GF-D8 (cell line): Measurements from ENCODE around the gene EFR3B.
"Not testable (repeated sequence)": the region's sequence is repeated elsewhere in the genome, so short reads cannot be mapped to it uniquely, and the experiment has no call there.

Source experiments
- DNase-seq: peaks from one replicate; lab custom pipeline; 2025; lab: John Stamatoyannopoulos, UW

Gene EFR3B

DNA sequence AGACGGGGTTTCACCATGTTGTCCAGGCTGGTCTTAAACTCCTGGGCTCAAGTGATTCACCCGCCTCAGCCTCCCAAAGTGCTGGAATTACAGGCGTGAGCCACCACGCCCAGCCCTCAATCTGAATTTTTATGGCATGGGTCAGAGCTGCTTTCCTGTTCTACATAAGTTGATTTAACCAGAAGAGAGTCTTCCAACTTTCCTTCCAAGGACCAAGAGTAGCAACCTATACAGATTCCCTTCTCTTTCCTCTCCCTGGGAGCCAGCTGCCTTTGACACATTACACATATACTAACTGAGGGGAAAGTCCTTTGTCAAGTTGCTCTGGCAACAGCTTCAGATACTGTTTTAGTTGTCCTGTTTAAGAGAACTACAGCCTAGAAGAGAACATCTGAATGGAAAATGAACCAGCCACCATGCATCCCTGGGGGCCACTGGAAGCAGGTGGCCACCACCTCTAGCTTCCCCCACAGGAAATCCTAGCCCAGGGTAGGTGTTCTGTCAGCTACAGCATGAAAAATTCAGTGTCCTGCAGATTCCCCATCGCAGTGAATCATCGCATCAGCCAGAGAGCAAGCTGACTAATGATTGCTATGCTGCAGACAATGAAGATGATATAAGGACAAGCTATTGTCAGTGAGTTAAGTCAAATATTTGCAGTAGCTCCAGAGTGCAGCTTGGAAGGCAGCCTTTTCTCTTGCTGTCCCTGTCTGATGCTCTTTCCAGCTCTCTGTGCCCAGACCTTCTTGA lies 63.6 kb downstream of the EFR3B start:
- no peak for DNase-seq

- no peak for DNase-seq
Observed at GRCh38 chr2:25109822-25110221, 67.9 kb downstream of the EFR3B start.

DNA sequence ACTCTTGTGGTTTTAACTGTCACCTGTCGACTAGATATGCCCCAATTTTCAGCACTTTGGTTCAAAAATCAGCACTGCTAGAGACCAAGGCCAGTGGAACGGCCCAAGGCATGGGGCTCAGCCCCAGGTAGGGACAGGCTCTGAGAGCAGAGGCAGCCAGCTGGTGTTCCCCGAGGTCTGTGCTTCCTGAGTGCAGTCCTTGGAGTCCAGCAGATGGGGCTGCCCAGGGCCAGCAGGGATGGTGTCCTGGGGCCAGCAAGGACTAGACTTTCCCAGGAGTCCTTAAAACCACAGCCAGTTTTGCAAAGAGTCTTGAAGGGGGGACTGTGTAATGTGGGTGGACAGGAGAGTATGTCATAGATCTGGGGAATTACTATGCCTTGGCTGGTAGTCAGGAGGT lies 70.2 kb downstream of the EFR3B start:
- DNase-seq, result no peak

- DNase-seq, result no peak
Observed at GRCh38 chr2:25115249-25115883, 73.5 kb downstream of the EFR3B start.

- DNase-seq, result no peak
Observed at GRCh38 chr2:25115902-25116301, 74.0 kb downstream of the EFR3B start.

DNA sequence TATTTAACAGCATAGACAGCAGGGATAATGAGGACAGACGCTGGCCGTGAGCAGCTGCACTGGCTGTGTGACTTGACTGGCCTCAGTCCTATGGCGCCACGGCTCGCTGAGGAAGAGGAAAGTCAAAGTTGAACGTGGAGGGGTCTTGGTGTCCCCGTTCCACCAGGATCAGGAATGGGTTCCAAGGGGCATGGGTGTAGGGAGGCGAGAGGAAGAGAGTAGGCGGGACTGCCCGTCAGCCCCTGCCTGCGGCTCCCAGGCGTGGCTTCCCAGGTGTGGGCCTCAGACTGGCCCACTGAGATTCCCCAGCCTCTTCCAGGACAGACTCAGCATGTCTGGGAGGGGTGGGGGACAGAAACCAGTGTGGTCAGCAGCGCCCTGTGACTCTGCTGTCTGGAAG lies 75.1 kb downstream of the EFR3B start:
- DNase-seq, result no peak

- no peak for DNase-seq
Observed at GRCh38 chr2:25119263-25119662, 77.4 kb downstream of the EFR3B start.

DNA sequence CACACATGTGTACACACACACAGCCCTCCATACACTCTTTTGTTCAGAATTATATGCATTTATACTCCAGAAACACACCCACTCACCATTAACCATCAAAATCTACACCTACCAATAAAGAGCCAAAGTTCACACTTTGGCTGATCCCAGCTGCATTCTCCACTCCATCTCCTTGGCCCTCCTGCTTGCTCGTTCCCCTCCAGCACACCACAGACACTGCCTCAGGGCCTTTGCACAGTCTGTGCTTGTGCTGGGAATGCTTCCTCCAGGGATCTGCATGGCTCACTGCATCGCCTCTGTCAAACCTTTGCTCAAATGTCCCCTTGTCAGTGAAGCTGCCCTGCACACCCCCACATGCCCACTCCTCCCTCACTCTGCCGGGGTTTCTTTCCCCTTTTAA lies 80.5 kb downstream of the EFR3B start:
- DNase-seq, result no peak

- DNase-seq, result no peak
Observed at GRCh38 chr2:25123682-25124081, 81.8 kb downstream of the EFR3B start.

DNA sequence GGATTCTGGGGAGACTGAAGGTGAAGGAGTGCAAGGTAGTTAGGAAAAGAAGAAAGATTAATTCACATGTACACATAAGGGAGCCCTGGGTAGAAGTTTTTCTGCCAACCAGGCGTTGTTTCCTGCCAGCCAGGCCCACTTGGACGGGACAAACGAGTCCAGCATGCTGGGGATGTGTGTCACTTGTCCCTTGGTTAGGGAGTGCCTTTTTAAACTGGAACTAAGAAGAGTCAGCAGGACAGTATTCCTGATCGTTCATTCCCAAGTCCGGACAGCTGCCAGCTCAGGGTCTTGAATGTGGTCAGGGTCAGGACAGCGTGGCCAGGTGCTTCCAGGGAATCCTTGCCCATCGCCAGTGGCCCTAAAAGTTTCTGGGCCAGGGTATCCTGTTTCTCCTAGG lies 83.3 kb downstream of the EFR3B start:
- DNase-seq, result no peak

DNA sequence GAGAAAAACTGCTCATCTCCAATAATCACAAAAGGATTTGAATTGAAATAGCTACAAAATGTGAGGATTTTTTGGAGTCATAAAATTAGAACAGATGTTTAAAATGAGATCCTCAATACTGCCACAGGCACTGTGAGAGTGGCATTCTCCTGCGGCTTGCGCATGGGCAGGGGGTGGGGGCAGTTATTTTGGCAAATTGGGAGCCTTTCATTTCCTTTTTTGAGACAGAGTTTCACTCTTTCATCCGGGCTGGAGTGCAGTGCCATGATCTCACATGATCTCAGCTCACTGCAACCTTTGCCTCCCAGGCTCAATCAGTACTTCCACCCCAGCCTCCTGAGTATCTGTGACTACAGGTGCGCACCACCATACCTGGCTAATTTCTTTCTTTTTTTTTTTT lies 84.1 kb downstream of the EFR3B start:
- no peak for DNase-seq

DNA sequence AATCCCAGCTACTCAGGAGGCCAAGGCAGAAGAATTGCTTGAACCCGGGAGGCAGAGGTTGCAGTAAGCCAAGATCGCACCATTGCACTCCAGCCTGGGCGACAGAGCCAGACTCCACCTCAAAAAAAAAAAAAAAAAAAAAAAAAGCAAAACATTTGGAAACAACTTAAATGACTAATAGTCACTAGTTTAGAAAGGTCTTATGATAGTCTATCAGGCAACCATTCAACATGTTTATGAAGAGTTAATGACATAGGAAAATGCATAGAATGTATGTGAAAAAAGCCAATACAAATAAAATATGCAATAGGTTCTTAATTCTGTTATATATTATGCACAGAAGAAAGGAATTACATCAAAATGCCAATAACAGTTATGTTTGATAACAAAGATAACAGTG lies 85.2 kb downstream of the EFR3B start:
- DNase-seq, result not testable (repeated sequence)

- DNase-seq, result no peak
Observed at GRCh38 chr2:25127646-25128045, 85.8 kb downstream of the EFR3B start.

DNA sequence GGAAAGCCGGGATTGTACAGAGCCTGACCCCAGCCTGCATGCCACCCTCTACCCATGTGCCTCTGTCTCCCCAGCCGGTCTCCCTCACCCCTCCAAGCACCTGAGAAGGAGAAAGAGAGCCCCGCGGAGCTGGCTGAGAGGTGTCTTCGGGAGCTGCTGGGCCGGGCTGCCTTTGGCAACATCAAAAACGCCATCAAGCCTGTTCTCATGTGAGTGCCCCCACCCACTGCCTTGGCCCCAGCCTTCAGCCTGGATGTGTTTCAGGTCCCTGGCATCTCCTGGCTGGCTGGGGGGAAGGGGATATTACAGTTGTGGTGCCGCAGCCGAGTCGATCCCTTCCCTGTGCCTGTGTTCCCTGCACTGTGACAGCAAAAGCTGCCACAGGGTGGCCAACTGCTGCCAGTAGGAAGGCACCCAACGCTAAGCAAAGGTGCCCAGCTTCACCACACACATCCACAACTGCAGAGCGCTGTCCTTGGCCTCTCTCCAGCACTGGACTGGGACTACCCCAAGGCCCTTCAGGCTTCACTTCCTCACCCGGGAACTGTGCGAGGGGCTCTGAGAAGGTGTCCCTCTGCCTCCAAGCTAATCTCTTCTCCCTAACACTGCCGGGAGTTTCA lies 88.1 kb downstream of the EFR3B start:
- no peak for DNase-seq

- no peak for DNase-seq
Observed at GRCh38 chr2:25131253-25131566, 89.3 kb downstream of the EFR3B start.

GRCh38 chr2:25131567-25132298 lies 89.9 kb downstream of the EFR3B start:
- DNase-seq, result no peak

- DNase-seq, result no peak
Observed at GRCh38 chr2:25132299-25132635, 90.4 kb downstream of the EFR3B start.

DNA sequence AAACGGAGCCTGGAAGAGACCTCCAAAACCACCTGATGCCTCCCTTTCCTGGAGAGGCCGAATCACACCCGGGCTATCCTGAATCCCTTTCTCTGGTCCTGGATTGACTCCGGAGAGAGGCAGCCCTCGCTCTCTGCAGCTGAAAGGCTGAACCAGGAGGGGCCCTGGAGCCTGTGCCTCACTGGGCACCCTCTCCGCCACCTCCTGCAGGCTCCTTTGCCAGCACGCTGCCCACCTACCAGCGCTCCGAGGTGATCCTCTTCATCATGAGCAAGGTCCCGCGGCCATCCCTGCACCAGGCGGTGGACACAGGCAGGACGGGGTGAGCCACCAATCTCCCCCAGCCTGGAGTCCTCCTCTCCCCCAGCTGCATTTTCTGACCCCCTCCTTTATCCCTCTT lies 90.8 kb downstream of the EFR3B start:
- no peak for DNase-seq

DNA sequence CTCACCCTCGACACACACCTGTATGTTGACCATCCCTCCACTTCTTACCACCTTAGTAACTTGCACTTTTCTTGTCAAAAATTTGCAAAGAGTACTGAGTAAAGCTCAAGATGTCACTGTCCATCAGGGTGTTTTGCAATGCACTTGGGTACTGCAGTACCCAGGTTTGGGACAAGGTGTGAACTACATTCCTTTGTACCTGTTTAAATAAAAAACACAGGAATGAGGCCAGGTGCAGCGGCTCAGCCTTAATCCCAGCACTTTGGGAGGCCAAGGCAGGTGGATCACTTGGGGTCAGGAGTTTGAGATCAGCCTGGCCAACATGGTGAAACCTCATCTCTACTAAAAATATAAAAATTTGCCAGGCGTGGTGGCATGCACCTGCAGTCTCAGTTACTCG lies 98.7 kb downstream of the EFR3B start:
- DNase-seq, result not testable (repeated sequence)

GRCh38 chr2:25141120-25141519 lies 99.2 kb downstream of the EFR3B start:
- DNase-seq, result no peak

- DNase-seq, result no peak
Observed at GRCh38 chr2:25145803-25146202, 103.9 kb downstream of the EFR3B start.

DNA sequence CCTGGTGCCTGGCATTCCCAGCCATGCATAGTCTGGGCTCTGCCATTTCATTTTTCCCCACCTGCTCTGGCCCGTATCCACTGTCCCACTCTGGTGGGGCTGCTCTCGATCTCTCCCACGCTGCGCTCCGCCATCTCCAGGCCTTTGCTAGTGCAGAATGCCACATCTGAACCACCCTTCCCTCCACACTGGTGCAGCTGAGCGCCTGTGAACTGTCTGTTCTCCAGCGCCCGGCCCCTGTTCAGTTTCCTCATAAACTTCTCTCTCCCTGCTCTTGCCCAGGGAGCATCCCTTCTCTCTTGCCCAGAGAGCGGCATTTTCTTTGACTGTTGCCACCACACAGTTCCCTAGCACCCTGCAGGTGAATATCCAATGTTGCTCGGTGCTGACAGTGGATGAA lies 105.0 kb downstream of the EFR3B start:
- DNase-seq, result no peak

- no peak for DNase-seq
Observed at GRCh38 chr2:25149646-25150045, 107.8 kb downstream of the EFR3B start.
